ENCODE measurements around the gene OAS2.
A peak's percentile ranks its signal among the peaks of the same experiment; 100 is the strongest.

The OAS2 gene

GRCh38 chr12:112978163-112979040 is at the start of gene OAS2:
Gene OAS2 (plus strand): TSS chr12:112978519. CDS start chr12:112978609, 90 bp downstream.
- peak; percentile 63 to 88 for DNase-seq (ENCODE audit: low read depth in 1 of 2, low spot score in 1 of 2)
- no peak for TF ChIP-seq JUND (IDR thresholded peaks at IDR 0.05; ENCODE audit: low read depth)

GRCh38 chr12:112928978-112929377 is 49.3 kb upstream of the OAS2 start:
- DNase-seq (ENCODE audit: low read depth in 1 of 2, low spot score in 1 of 2), result no peak
- in situ Hi-C loops (cut with HindIII; ENCODE audit: low pct_unique_long_range_greater_than_20kb, low sequenced_read_pairs), result no loop called here

More at GRCh38 chr12:112978163-112979040, at the start of gene OAS2:
- in situ Hi-C loops (cut with HindIII; ENCODE audit: low pct_unique_long_range_greater_than_20kb, low sequenced_read_pairs), result no loop called here

GRCh38 chr12:112929715-112930114 is 48.6 kb upstream of the OAS2 start:
- in situ Hi-C loops (cut with HindIII; ENCODE audit: low pct_unique_long_range_greater_than_20kb, low sequenced_read_pairs), result no loop called here
- DNase-seq (ENCODE audit: low read depth in 1 of 2, low spot score in 1 of 2), result no peak
- no peak for TF ChIP-seq JUND (IDR thresholded peaks at IDR 0.05; ENCODE audit: low read depth)

More at GRCh38 chr12:112928978-112929377, 49.3 kb upstream of the OAS2 start:
- no peak for TF ChIP-seq JUND (IDR thresholded peaks at IDR 0.05; ENCODE audit: low read depth)

- in situ Hi-C loops (cut with HindIII; ENCODE audit: low pct_unique_long_range_greater_than_20kb, low sequenced_read_pairs), result no loop called here
- TF ChIP-seq JUND (IDR thresholded peaks at IDR 0.05; ENCODE audit: low read depth), result no peak
- no peak for DNase-seq (ENCODE audit: low read depth in 1 of 2, low spot score in 1 of 2)
Measured at GRCh38 chr12:112930350-112930749, 48.0 kb upstream of the OAS2 start.

GRCh38 chr12:112932485-112933128 is 45.7 kb upstream of the OAS2 start:
- DNase-seq (ENCODE audit: low read depth in 1 of 2, low spot score in 1 of 2), result peak; percentile 27 to 56
- in situ Hi-C loops (cut with HindIII; ENCODE audit: low pct_unique_long_range_greater_than_20kb, low sequenced_read_pairs), result no loop called here
- TF ChIP-seq JUND (IDR thresholded peaks at IDR 0.05; ENCODE audit: low read depth), result 0 out of 2 replicates have a peak, but pooled peaks have one; percentile 14

GRCh38 chr12:112933129-112933505 is 45.2 kb upstream of the OAS2 start:
- in situ Hi-C loops (cut with HindIII; ENCODE audit: low pct_unique_long_range_greater_than_20kb, low sequenced_read_pairs), result no loop called here
- DNase-seq (ENCODE audit: low read depth in 1 of 2, low spot score in 1 of 2), result no peak
- no peak for TF ChIP-seq JUND (IDR thresholded peaks at IDR 0.05; ENCODE audit: low read depth)

- no peak for TF ChIP-seq JUND (IDR thresholded peaks at IDR 0.05; ENCODE audit: low read depth)
- no peak for DNase-seq (ENCODE audit: low read depth in 1 of 2, low spot score in 1 of 2)
- in situ Hi-C loops (cut with HindIII; ENCODE audit: low pct_unique_long_range_greater_than_20kb, low sequenced_read_pairs), result no loop called here
Measured at GRCh38 chr12:112936264-112936663, 42.1 kb upstream of the OAS2 start.

- in situ Hi-C loops (cut with HindIII; ENCODE audit: low pct_unique_long_range_greater_than_20kb, low sequenced_read_pairs), result no loop called here
- no peak for TF ChIP-seq JUND (IDR thresholded peaks at IDR 0.05; ENCODE audit: low read depth)
- DNase-seq (ENCODE audit: low read depth in 1 of 2, low spot score in 1 of 2), result no peak
Measured at GRCh38 chr12:112936927-112937326, 41.4 kb upstream of the OAS2 start.

GRCh38 chr12:112937741-112938719 is 40.3 kb upstream of the OAS2 start, which contains the start of gene OAS3:
Gene OAS3 (plus strand): TSS chr12:112938474. CDS start chr12:112938531, 57 bp downstream.
- no peak for TF ChIP-seq JUND (IDR thresholded peaks at IDR 0.05; ENCODE audit: low read depth)
- peak; percentile 84 to 94 for DNase-seq (ENCODE audit: low read depth in 1 of 2, low spot score in 1 of 2)
- in situ Hi-C loops (cut with HindIII; ENCODE audit: low pct_unique_long_range_greater_than_20kb, low sequenced_read_pairs), result no loop called here

GRCh38 chr12:112938751-112939150 is 39.6 kb upstream of the OAS2 start:
- TF ChIP-seq JUND (IDR thresholded peaks at IDR 0.05; ENCODE audit: low read depth), result no peak
- peak in 1 of 2 experiments; percentile 18 for DNase-seq (ENCODE audit: low read depth in 1 of 2, low spot score in 1 of 2)
- in situ Hi-C loops (cut with HindIII; ENCODE audit: low pct_unique_long_range_greater_than_20kb, low sequenced_read_pairs), result no loop called here

- DNase-seq (ENCODE audit: low read depth in 1 of 2, low spot score in 1 of 2), result no peak
- TF ChIP-seq JUND (IDR thresholded peaks at IDR 0.05; ENCODE audit: low read depth), result no peak
- in situ Hi-C loops (cut with HindIII; ENCODE audit: low pct_unique_long_range_greater_than_20kb, low sequenced_read_pairs), result no loop called here
Measured at GRCh38 chr12:112939761-112940381, 38.4 kb upstream of the OAS2 start.
